HG03460 (cell line): ENCODE results near the gene DVL3.
"Not testable (repeated sequence)": the region's sequence is repeated elsewhere in the genome, so short reads cannot be mapped to it uniquely, and the experiment has no call there.

Experiments
- ATAC-seq: cut with Tn5 transposase; IDR thresholded peaks from one replicate; pipeline ENCODE4 v1.9.1; 2021; ENCODE audit not compliant: unreplicated experiment

The DVL3 gene

DNA sequence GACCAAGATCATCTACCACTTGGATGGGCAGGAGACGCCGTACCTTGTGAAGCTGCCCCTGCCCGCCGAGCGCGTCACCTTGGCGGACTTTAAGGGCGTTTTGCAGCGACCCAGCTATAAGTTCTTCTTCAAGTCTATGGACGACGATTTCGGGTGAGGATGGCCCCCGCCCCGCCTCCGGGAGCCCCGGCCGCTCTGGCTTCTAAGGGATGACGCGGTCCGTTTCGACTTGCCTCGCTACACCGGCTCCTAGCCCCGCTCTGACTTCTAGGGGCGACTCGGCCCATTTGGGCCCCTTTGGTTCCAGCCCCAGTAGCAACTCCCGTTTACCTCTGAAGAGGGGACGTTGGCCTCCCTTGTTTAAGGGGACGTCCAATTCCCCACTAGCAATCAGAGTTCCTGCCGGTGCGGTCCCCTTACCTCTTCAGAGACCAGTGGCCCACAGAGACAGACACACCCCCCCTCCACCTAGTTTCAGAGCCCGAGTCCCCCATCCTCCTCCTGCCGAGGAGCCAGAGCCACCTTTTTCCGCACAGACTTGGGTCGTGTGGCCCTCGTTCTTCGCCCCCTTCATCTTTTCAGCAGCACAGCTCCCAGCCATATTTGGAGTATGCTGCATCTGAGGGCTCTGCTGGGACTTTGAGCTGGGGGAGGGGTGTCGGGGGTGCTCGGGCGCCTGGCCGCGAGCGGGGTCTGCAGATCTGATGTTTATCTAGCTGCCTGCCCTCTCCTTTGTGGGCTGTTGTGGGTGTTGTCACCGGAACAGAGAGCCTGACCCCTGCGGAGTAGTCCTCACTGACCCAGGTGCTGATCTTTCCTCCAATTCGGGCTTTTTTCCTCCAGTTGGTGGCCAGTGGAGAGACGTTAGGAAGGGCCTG lies 706 bp downstream of the DVL3 start:
- peak; percentile 25 for ATAC-seq

DNA sequence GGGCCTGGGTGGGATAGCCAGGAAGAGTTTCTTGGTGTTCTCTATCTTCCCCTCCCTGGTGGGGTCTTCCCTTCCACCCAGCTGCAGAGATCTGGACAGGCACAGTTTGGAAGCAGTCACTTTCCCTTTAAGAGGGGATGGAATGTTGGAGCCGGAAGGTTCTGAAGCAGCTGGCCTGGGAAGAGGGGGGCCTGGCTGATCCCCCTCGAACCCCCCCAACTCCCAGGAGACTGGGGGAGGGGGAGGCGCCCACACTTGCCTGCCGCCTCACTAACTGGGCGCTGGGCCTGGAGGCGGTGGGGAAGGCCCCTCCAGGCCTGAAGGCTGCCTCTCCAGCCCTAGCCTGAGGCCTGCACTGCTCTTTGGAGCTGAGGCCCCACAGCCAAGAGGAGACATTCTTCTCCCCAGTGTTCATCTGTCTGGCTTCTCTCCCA lies 1.4 kb downstream of the DVL3 start:
- no peak for ATAC-seq

DNA sequence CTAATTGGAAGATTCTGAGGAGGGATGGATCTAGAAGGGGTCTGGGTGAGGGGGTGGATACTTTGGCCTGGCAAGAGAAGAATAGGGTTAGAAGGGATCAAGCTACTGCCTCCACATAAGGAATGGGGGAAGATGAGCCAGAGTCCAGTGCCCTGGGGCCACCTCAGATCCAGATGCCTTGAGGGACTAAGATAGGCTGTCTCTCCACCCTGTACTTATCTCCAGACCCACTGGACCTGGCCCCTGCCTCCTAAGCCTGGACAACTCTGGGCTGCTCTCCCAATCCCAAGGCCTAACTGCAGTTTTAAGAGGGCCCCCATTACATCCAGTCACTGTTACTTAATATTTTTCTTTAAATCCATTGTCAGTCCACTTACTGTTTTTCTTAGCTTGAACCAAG lies 2.0 kb downstream of the DVL3 start:
- no peak for ATAC-seq

DNA sequence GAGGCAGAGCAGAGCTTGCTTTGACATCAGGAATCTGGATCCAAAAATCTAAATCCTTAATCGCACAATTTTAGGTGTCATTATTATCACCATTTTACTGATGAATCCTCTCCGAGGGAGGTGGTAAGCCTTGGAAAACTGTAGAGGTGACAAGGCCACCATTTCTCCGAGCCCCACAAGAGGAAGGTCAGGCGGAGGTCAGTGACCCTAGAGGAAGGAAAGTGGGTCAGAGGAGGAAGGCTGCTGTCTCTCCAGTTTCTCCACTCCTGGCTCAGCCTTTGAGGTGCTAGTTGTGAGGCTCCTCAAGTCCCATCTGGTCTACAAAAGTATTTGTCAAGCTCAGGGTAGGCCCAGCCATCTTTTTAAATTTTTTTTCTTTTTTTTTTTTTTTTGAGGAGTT lies 3.2 kb downstream of the DVL3 start:
- ATAC-seq: no peak

DNA sequence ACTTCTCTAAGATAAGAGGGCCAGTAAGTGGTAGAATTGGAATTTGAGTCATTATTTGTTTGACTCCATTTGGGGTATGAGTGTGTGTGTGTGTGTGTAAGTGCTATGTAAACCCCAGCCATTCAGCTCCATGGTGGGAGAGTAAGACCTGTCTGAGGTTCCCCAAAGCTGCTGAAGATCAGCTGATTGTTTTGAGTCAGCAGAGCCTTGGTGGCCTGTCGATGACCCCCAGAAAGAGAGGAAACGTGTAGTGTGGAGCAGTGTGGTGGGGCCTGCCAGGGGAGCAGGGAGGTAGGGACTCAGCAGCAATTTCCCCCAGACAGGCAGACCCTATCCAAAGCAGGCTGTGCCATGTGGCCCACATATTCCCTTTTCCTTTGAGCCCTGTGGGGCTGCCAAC lies 5.3 kb downstream of the DVL3 start:
- ATAC-seq: no peak

DNA sequence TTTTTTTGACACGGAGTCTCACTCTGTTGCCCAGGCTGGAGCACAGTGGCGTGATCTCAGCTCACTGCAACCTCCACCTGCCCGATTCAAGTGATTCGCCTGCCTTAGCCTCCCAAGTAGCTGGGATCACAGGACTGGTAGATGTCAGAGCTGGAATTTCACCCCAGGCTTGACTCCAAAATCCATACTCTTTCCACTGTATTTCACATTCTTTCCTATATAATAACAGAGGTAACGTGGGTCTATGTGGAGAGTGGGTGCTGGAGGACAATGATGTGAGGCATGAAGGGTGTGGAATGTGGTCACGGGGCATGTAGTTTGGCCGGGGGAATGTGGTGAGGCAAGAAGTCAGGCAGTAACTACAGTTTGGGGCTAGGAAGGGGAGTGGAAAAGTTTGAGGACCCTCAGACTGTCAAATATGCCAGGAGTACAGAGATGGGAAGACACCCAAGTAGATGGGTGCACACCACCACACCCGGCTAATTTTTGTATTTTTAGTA lies 7.4 kb downstream of the DVL3 start:
- ATAC-seq: not testable (repeated sequence)

DNA sequence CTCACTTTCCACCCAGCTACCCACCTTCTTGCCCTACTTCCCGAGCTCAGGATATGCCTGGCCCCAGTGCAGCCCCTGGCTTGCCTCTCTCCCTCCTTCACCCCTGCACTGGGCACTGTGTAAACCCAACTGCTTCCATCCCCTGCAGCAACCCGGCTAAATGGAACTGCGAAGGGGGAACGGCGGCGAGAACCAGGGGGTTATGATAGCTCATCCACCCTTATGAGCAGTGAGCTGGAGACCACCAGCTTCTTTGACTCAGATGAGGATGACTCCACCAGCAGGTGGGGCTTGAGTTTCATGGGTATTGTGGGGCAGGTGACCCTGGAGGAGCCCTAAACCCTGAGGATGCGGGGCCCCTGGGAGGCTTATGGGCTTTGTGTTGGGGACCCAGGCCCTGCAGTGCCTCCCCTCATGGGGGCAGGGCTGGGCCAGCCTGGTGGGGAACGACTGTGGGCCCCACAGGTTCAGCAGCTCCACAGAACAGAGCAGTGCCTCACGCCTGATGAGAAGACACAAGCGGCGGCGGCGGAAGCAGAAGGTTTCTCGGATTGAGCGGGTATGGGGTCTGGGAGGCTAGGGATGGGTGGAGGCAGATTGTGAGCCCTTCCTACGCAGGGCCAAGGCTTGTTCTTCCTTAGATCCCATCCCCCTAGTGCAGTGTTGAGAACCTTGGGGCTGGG lies 9.6 kb downstream of the DVL3 start:
- ATAC-seq: no peak

DNA sequence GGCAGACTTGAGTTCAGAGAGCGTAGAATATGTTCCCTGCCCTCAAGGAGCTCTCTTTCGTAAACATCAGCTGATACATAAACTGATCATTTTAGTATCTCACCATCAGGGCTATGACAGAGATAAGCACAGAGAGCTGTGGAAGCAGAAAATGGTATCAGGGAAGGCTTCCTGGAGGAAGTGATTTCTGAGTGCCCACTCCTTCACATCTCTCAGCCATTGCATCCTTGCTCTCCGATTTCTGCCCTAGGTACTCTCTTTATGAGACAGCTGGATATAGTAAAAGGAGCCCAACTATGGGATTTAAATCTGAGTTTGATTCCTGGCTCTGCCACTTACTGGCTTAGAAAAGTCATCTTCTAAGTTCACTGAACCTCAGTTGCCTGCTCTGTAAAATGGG lies 10.4 kb downstream of the DVL3 start:
- ATAC-seq: no peak

DNA sequence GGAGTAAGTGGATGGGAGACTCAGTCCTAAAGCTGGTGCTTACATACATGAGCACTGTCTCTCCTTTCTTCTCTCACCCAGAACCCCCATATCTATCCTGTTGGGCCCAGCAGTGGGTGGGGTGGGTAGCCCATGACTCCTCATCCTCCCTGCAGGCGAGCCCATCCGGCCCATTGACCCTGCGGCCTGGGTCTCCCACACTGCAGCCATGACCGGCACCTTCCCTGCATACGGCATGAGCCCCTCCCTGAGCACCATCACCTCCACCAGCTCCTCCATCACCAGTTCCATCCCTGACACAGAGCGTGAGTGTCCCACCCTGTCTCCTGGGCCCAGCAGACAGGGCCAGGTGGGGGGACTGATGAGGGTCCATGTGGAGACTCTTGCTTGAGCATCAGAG lies 11.5 kb downstream of the DVL3 start:
- ATAC-seq: no peak

DNA sequence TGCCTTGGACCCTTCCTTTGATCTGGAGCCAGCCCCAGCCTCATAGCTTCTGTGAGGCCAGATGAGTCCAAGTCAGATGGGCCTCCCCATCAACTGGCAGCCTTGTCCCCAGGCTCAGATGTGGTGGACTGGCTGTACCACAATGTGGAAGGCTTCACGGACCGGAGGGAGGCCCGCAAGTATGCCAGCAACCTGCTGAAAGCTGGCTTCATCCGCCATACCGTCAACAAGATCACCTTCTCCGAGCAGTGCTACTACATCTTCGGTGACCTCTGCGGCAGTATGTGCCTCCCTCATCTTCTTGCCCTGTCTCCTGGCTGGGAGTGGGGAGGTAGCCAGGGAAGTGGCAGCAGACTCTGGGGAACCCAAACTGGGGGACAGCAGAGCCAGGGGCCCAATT lies 12.6 kb downstream of the DVL3 start:
- no peak for ATAC-seq

DNA sequence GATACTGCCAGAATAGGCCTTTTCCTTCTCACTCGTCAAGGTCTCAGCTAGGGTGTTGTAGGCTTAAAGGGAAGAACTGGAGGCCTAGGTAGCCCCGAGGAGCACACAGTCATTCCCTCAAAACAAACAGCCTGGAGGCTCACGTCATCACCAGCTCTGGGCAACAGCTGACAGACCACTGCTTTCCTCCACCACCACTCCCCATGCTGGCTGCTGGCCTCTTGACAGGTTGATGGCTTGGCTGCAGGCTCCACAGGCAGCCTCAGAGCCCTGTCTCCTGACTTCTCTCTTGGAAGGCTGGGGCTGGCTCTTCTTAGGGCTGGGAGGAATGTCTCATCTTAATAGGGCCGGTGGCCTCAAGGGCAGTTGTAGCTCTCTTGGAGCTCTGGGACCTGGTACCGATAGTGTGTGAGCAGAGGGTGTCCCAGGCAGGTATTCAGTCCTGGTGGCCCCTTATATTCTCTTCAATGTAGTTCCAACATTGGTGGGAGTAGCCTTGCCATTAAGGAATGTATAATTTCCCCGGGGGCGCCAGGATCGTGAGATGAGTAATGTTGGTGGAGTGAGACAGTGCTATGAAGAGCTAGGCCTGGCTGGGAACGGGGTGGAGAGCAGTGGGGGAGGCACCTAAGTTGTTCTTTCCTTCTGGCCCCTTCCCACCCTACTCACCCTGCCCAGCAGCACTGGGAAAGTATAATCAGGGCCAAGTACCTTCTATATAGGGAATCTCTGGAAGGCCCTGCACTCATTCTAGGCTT lies 13.4 kb downstream of the DVL3 start:
- ATAC-seq: no peak

DNA sequence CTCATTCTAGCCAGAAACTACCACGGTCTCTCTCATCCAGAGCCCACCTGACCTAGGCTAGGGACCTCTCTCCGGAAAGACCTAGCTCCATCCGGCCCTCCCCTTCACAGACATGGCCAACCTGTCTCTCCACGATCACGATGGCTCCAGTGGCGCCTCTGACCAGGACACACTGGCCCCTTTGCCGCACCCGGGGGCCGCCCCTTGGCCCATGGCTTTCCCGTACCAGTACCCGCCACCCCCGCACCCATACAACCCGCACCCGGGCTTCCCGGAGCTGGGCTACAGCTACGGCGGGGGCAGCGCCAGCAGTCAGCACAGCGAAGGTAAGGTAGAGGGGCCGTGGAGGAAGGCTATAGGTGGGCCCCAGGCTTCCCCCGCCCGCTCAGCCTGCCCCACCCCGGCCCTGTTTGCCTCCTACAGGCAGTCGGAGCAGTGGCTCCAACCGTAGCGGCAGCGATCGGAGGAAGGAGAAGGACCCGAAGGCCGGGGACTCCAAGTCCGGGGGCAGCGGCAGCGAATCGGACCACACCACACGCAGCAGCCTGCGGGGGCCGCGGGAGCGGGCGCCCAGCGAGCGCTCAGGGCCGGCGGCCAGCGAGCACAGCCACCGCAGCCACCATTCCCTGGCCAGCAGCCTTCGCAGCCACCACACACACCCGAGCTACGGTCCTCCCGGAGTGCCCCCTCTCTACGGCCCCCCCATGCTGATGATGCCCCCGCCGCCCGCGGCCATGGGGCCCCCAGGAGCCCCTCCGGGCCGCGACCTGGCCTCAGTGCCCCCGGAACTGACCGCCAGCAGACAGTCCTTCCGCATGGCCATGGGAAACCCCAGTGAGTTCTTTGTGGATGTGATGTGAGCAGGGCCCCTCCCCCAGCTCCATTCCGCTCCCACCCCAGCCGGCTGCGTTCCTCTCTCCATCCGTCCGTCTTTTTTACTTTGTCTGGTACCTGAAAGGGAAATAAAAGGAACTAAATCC lies 15.0 kb downstream of the DVL3 start:
- ATAC-seq: no peak

DNA sequence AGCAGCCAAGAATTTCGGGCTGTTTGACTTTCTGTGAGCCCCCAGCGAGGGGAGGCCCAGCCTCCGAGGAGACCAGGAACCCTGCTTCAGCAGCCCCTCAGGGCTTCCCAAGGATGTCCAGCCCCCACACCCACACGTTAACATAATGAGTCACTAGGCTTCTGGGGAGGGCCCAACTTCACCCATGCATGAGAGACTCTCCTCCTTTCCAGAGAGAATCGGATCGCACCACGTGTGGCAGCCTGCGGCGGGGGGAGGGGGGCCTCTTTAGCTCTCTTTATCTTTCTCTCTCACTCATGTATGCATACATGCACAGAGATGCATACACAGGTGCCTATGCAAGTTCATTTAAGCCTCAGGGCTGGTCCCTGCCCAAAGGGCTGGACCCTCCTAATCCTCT lies 16.4 kb downstream of the DVL3 start:
- no peak for ATAC-seq

DNA sequence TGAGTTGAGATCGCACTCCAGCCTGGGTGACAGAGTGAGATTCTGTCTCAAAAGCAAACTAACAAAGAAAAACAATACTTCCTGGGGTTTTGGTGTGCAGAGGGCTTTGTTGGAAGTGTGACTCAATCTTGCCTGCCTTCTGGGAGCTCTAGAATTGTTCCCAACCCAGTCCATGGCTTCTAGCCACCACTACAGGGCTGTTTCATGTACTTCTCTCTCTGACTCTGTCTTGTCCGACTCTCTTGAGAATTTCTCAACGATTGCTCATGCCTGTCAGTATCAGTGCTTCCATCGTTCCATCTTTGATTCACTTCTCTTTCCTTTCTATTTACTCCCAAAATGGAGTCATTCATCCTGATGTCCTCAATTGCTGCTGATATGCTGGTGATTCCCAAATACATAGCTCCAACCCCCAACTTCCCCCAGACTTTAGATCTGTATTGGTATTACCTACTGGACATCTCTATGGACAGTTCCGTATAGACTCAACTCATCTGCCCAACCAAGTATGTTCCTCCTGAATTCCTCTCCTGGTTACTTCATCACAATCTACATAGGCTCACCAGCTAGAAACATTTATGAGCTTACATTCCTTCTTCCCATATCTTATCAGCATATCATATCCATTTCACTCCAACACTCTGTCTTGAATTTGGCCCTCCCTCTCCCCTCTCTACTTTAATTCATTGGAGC lies 17.6 kb downstream of the DVL3 start:
- ATAC-seq: no peak

DNA sequence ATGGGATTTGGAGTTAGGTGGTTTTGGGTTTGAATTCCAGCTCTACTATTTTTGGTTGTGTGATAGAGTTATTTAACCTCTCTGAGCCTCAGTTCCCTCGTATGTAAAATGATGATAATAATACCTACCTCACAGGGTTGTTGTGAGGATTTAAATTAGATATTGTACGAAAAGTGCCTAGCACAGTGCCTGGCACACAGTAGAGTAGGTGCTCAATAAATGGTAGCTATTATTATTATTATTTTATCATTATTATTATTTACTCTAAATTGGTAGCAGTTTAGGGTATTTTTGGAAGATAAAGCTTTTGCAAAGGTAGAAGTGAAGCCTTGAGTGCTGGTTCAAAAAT lies 18.2 kb downstream of the DVL3 start:
- no peak for ATAC-seq

DNA sequence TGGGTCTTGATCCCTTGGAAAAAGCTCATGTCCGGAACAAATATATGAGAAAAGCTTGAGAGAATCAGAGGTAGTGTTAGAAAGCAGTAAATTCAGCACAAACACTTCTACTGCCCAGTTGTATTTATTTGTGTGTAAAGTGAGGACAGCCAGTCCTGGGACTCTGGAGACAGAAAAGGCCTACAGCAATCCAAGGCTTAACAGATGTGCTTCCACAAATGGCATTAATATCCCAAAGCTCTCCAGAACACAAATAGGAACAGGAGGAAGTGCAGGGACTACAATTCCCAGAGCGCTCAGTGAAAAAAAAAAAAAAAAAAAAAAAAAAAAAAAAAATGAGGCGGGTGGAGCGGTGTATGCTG lies 19.1 kb downstream of the DVL3 start:
- ATAC-seq: no peak

DNA sequence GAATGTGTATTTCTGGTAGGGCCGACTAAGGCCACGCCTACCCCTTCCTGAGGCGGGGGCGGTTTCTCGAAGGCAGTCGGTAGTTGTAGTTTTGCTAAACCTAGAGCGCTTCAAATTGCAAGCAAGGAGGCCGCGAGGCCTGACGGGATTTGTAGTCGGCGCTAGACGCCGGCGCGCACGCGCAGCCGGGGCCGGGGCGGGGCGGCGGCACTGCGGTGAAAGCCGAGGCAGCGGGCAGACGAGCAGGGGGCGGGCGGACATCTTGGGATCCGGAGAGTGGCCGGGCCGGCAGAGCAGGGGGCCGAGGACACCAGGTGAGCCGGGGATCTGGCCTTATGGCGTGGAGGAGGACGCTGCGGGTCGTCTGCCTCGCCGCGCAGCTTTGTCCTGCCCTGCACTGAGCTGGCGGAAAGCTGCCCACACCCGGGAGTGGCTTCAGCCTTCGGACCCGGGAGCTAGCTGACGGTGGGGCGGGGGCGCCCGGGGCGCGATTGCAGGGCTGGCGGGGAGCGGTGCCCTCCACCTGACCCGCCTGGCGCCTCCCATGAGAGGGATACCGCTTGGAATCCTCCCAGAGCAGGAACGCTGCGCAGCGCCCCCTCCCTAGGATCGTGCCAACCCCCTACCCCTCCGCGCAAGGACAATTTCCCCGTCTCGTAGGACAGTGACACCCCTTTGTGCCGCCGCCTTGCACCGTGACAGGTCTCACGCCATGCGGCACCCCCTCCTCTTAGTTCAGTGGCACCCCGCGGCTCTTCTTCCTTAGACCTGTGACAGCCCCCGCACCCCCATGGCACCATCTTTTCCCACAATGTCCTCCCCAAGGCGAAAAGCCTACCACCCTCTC lies 19.7 kb downstream of the DVL3 start, which contains the start of gene AP2M1:
TSS of gene AP2M1 (plus strand) at position 210 of the 847 bp plus-strand sequence. CDS start 2,139 bp downstream, outside the sequence.
- ATAC-seq: peak; percentile 95

DNA sequence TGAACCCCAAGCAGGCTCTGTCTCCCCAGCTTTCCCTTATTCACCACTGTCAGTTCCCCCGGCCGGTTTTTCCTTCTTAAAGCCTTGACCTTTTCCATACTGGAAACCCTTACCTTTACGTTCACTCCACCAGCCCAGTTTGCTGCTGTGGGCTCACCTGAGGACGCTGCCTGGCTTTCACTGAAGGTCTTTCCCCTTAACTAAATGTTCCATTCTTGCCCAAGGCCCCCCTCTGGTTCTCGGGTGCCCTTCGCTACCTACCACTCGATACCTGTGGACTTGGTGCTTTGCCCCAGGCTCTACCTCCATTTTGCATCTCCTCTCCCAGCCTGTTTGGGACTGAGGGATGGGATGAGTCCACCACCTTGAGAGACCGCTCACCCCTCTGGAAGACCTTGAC lies 20.3 kb downstream of the DVL3 start:
- ATAC-seq: no peak

DNA sequence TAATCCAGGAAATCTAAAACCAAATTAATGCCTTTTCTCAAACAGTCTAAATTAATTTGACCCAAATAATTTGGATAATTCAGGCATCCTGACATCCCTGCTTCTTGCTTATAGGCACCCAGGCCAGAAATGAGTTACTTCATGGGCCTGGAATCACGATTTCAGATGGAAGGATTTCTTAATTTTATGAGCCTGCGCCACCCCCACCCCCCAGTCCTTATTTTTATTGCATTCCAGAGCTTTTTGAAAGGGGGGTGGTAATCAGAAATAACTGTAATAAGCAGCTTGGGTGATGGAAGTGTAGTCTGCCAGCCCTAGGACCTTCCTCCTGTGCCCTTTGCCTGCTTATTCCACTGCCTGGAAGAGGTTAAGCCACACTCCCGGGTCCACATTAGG lies 20.8 kb downstream of the DVL3 start:
- no peak for ATAC-seq
